GM12873 (cell line): ENCODE measurements around the gene STMN3.

Experiments
- TF ChIP-seq, protein P1 (sequence below): IDR thresholded peaks from 2 replicates; pipeline ENCODE4 v1.5.1; 2012; ENCODE audit warnings: low read depth, mild to moderate bottlenecking, moderate library complexity, low read length, control low read depth; ENCODE audit not compliant: insufficient read depth; ENCODE audit errors: missing control alignments

The STMN3 gene

DNA sequence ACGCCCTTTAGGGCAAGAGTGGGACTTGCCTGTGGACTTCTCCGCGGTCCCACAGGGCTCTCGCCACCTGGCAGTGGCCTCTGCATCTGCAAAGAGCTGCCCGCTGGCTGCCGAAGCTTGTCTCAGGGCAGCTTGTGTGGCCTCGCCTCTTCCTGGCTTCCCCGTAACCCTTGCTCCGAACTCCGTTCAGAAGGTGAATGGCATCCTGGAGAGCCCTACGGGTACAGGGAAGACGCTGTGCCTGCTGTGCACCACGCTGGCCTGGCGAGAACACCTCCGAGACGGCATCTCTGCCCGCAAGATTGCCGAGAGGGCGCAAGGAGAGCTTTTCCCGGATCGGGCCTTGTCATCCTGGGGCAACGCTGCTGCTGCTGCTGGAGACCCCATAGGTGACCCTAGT is 7.9 kb upstream of the STMN3 start:
- TF ChIP-seq, protein P1, sequence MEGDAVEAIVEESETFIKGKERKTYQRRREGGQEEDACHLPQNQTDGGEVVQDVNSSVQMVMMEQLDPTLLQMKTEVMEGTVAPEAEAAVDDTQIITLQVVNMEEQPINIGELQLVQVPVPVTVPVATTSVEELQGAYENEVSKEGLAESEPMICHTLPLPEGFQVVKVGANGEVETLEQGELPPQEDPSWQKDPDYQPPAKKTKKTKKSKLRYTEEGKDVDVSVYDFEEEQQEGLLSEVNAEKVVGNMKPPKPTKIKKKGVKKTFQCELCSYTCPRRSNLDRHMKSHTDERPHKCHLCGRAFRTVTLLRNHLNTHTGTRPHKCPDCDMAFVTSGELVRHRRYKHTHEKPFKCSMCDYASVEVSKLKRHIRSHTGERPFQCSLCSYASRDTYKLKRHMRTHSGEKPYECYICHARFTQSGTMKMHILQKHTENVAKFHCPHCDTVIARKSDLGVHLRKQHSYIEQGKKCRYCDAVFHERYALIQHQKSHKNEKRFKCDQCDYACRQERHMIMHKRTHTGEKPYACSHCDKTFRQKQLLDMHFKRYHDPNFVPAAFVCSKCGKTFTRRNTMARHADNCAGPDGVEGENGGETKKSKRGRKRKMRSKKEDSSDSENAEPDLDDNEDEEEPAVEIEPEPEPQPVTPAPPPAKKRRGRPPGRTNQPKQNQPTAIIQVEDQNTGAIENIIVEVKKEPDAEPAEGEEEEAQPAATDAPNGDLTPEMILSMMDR, result no peak

DNA sequence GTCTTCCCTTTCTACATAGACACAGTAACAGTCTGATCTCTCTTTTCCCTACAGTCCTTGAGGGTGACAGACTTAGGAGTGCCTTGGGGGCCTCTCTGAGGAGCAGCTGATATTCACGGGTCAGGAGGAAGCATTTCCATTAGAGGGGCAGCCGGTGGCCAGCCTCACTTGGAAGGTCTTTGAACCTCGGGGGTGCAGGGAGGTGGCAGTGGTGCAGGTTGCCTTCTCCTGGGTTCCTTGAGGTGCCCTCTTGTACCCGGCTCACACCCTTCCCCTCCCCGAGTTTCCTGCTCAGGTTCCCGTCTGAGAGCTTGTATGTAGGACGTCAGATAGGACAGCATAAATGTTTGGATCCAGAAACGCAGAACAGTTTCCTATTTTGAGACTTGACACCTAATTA is 7.4 kb upstream of the STMN3 start:
- TF ChIP-seq, protein P1, result no peak

DNA sequence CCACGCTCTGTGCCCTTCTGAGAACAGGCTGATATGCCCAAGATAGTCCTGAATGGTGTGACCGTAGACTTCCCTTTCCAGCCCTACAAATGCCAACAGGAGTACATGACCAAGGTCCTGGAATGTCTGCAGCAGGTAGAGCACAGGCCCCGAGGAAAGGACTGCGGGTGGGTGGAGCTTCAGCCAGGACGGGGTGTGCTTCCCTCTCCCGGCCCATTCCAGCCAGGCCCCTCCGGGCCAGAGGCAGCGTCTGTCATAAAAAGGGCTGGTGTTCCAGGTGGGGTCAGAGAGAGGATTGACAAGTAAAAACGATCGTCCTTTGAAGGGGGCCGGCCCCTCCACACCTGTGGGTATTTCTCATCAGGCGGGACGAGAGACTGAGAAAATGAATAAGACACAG is 6.1 kb upstream of the STMN3 start:
- TF ChIP-seq, protein P1, result no peak

DNA sequence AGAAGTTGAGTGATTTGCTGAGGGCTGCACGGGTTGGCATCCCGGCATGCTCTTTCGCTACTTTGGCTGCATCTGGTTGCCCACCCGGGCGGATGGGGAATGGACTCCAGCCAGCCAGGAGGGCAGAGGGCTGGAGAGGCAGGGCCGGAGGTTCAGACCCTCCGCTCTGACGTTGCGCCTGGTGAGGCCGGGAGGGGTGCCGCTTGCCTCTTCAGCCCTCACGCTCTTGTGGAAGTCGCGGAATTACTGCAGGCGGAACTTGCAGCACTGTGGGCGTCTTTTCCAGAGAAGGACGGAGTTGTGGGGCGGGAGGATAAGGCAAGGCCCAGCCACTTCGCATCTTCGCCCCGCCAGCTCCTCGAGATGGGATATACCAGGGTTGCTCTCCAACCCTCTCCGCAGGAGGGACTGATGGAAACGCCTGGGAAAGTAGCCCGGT is 5.5 kb upstream of the STMN3 start:
- TF ChIP-seq, protein P1, result no peak

DNA sequence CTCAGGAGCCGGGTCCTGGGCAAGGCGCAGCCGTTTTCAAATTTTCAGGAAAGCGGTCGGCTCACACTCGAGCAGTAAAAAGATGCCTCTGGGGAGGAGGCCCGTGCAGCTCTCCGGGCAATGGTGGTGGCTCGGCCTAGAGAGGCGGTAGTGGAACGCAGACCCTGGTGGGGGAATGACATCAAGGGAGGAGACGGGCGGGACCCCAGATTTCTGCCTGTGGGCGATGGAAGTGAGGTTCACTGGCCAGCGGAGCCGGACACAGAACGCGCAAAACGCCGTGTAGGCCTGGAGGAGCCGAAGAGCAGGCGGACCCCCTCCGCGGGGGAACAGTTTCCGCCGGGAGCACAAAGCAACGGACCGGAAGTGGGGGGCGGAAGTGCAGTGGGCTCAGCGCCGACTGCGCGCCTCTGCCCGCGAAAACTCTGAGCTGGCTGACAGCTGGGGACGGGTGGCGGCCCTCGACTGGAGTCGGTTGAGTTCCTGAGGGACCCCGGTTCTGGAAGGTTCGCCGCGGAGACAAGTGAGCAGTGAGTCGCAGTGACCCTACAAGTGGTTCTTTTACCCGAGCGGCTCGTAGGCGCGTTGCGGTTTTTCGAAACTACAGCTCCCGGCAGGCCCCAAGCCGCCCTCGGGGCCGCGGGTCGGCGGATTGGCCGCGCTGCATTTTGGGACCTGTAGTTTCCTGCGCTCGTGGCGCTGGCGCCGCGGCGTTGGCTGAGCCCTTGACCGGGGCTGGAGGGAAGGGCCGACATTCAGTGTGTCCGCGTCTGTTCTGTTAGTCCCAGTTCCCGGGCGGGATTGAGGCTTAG is 4.9 kb upstream of the STMN3 start, which contains the start of gene RTEL1:
Gene RTEL1 (plus strand): TSS at position 376 of the 812 bp plus-strand sequence. CDS start 1,091 bp downstream, outside the sequence.
- TF ChIP-seq, protein P1, result no peak

DNA sequence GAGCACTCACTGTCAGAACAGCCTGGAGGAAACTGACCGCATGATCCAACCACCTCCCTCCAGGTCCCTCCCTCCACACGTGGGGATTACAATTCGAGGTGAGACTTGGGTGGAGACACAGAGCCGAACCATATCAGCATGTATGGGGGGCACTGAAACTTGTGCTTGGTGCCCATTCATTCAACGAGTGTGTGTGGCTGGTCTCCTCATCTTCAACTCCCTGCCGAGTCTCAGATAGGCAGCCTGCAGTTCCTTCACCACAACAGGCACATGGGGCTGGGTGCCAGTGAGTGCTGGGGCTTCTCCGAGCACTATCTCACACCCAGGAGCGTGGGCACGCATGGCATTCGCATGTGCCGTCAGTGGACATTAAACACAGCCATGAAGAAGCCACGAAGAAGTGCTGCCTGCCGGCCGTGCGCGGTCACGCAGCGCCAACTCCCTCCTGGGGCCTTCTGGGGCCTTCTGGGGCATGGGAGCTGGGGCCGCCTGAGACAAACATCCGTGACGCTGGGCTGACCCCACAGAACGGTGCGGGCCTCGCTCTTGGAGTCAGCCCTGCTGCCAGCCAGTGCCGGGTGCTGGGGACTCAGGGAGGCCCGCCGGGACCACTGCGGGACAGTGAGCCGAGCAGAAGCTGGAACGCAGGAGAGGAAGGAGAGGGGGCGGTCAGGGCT is 4.2 kb upstream of the STMN3 start:
- TF ChIP-seq, protein P1, result no peak

DNA sequence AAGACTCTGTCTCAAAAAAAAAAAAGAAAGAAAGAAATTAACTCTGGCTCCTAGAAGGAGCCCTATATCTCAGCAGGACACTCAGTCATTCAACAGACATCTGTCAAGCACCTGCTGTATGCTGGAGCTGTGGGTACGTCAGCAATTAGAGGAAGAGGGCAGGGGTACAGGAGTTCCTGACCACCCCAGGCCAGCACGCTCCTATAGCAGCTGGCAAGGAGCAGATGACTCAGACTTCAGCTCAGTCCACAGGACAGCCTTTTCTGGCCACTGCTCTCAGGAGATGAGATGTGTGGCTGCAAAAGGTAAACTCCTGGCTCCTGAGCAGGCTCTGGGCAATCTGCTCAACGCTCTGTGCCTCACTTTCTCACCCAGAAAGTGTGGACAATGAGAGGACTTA is 3.2 kb upstream of the STMN3 start:
- TF ChIP-seq, protein P1, result no peak
